GM19452 (cell line): Measurements from ENCODE around the gene DARS1.

Experiments
- ATAC-seq: cut with Tn5 transposase; IDR thresholded peaks from one replicate; pipeline ENCODE4 v1.9.1; 2021; ENCODE audit not compliant: unreplicated experiment

Gene DARS1

GRCh38 chr2:135985018-135985825, at the start of gene DARS1:
Gene DARS1 (minus strand): TSS chr2:135985626. CDS start chr2:135985468, 158 bp downstream.
- ATAC-seq, result peak; percentile 77

- no peak for ATAC-seq
These were observed 49.2 kb upstream of the DARS1 start for GRCh38 chr2:136034629-136035028.

- ATAC-seq, result no peak
These were observed 47.5 kb upstream of the DARS1 start for GRCh38 chr2:136032817-136033535.

- no peak for ATAC-seq
These were observed 46.8 kb upstream of the DARS1 start for GRCh38 chr2:136032192-136032591.

- no peak for ATAC-seq
These were observed 46.3 kb upstream of the DARS1 start for GRCh38 chr2:136031711-136032110.

GRCh38 chr2:136030406-136030805, 45.0 kb upstream of the DARS1 start:
- ATAC-seq, result no peak

GRCh38 chr2:136029149-136029548, 43.7 kb upstream of the DARS1 start:
- peak; percentile 92 for ATAC-seq

GRCh38 chr2:136028001-136028400, 42.6 kb upstream of the DARS1 start:
- ATAC-seq, result no peak

GRCh38 chr2:136027112-136027511, 41.7 kb upstream of the DARS1 start:
- no peak for ATAC-seq

GRCh38 chr2:136025057-136025973, 39.9 kb upstream of the DARS1 start:
- ATAC-seq, result no peak

GRCh38 chr2:136024616-136025015, 39.2 kb upstream of the DARS1 start:
- no peak for ATAC-seq

GRCh38 chr2:136024185-136024584, 38.8 kb upstream of the DARS1 start:
- no peak for ATAC-seq

- ATAC-seq, result no peak
These were observed 38.0 kb upstream of the DARS1 start for GRCh38 chr2:136023416-136023815.

- no peak for ATAC-seq
These were observed 37.1 kb upstream of the DARS1 start for GRCh38 chr2:136022396-136023146.

- no peak for ATAC-seq
These were observed 36.5 kb upstream of the DARS1 start for GRCh38 chr2:136021976-136022375.

GRCh38 chr2:136021406-136021805, 36.0 kb upstream of the DARS1 start:
- ATAC-seq, result no peak

- ATAC-seq, result no peak
These were observed 35.4 kb upstream of the DARS1 start for GRCh38 chr2:136020831-136021230.

- no peak for ATAC-seq
These were observed 34.4 kb upstream of the DARS1 start for GRCh38 chr2:136019825-136020224.

- peak; percentile 65 for ATAC-seq
These were observed 33.9 kb upstream of the DARS1 start for GRCh38 chr2:136019306-136019705.

- ATAC-seq, result no peak
These were observed 32.4 kb upstream of the DARS1 start for GRCh38 chr2:136017786-136018185.

GRCh38 chr2:136016836-136017235, 31.4 kb upstream of the DARS1 start:
- no peak for ATAC-seq
